ENCODE data around the gene DVL3.

The DVL3 gene

GRCh38 chr3:184209146-184209923 lies 54.2 kb downstream of the DVL3 start:
- DNase-seq (ENCODE audit: extremely low read depth in 1 of 2, low read depth in 1 of 2): no peak

GRCh38 chr3:184211297-184211696 lies 56.1 kb downstream of the DVL3 start:
- no peak for DNase-seq (ENCODE audit: extremely low read depth in 1 of 2, low read depth in 1 of 2)

GRCh38 chr3:184211718-184212117 lies 56.5 kb downstream of the DVL3 start:
- DNase-seq (ENCODE audit: extremely low read depth in 1 of 2, low read depth in 1 of 2): no peak

GRCh38 chr3:184218814-184219213 lies 63.6 kb downstream of the DVL3 start:
- DNase-seq (ENCODE audit: extremely low read depth in 1 of 2, low read depth in 1 of 2): no peak

- no peak for DNase-seq (ENCODE audit: extremely low read depth in 1 of 2, low read depth in 1 of 2)
These were observed 67.3 kb downstream of the DVL3 start for GRCh38 chr3:184222521-184222920.
